Measurements from ENCODE around the gene NME4. TPM values are rescaled to one million over a fixed set of nuclear protein-coding genes. Genes with fewer than 3 reads are reported as not detected.

Gene NME4
- 175 and 182 TPM in 2 replicates for total RNA-seq

DNA sequence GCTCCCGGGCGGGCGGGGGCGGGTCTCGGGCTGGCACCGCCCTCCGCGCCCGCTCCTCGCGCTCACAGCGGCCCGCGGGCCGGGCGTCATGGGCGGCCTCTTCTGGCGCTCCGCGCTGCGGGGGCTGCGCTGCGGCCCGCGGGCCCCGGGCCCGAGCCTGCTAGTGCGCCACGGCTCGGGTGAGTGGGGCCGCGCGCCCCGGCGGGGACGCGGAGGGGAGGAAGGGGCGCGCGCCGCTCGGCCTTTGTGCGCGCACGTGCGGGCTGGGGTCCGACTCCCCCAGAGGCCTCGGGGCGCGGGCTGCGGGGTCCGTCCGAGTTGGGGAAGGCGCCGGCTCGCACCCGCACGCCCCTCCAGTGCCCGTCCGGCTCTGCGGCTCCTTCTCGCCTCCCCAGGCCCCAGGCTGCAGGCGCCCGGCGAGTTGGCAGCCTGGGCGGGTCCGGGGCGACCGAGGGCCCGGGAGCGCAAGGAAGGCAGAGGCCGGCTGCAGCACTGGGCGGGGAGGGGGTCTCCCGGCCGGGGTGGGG lies at the start of gene NME4:
TSS of gene NME4 (plus strand) at position 65 of the 527 bp plus-strand sequence. CDS start at position 89, 24 bp downstream.

DNA sequence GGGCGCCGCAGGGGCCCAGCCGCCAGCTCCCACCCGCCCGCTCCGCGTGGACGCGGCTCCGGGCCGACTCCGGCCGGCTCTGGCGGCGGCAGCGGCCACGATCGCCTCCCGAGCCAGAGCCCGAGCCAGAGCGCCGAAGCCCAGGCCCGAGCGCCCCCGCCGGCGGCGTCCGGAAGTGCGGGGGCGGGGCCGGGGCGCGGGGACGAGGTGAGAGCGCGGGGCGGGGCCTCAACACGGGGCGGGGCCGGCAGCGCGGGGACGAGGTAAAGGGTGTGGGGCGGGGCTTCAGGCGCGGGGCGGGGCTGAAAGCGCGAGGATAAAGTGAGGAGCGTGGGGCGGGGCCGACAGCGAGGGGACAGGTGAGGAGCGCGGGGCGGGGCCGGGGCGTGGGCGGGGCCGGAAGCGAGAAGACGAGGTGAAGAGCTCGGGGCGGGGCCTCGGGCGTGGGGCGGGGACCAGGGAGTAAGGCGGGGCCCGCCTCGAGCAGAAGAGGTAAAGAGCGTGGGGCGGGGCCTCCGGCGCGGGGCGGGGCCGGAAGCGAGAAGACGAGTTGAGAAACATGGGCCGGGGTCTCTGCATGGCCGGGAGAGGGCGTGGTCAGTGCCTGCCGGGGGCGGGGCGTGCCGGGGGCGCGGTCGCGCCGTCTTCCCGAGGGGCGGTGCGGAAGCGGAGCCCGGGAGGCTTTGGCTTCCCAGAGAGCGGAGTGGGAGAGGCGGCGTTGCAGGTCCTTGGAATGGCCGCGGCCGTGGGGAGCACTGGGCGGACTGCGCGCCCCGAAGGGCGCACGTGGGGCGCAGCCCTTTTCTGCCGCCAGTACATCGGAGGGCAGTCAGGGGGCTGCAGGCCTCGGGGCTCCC lies 44.2 kb upstream of the NME4 start, which contains the start of gene AXIN1:
TSS of gene AXIN1 (minus strand) at position 177 of the 857 bp plus-strand sequence. CDS start 5,698 bp downstream, outside the sequence.

DNA sequence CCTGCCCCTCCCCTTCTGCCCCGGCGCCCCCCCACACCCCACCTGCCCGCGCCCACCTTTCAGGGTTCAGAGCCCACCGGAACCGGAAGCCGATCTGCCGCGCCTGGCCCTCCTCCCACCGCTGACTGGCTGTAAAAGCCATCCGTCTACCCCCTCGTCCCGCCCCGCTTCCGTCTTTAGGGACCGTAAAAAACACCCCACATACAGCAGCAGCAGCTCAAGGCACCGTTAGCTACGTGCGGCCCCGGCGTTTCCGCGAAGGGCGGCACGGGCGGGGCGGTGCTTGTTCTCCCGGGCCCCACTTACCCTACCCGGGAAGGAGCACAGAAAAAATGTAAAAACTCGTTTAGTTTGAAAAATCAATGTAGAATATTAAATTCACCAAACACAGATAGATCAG lies 26.6 kb upstream of the NME4 start, which contains the start of gene MRPL28:
TSS of gene MRPL28 (minus strand) at position 96 of the 400 bp plus-strand sequence. CDS start 320 bp downstream, outside the sequence.

DNA sequence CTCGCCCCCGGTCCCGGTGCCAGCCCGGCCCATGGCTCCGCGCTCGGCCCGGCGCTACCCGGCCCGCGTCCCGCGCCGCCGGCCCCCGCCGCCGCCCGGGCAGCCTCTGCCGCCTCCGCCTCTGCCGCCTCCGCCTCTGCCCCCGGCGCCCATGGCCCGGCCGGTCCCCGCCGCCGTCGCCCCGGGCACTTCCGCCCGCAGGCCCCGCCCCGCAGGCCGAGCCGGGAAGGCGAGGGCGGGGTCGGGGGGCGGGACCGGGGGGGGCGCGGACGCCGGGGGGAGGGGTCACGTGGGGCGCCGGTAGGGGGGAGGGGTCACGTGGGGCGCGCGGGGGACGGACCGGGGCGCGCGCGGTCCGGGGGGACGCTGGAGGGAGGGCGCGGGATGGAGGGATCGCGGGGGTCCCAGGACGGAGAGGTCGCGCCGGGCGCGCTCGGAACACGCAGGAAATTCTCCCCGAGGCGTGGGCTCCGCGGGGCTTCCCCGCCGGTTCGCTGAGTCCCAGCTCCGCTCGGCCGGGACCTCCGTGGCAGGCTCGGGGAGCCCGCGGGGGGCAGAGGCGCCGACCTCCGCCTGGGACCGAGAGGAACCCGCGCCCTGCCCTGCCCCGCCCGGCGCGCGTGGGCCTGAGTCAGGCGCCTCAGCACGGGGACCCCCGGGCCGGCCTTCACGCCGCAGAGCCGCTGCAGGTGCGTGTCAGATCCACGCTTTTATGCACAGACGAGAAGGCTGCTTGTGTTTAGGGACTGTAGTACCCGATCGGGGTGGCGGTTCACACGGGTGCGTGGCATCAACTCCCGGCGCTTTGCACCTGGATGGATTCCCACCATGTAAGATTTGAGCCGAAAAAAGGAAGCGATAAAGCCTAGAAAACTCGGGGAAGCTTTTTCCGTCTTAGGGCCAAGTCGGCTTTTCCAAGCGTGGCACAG lies 14.9 kb upstream of the NME4 start, which contains the start of gene PGAP6:
TSS of gene PGAP6 (minus strand) at position 190 of the 929 bp plus-strand sequence. CDS start at position 33, 157 bp downstream.

DNA sequence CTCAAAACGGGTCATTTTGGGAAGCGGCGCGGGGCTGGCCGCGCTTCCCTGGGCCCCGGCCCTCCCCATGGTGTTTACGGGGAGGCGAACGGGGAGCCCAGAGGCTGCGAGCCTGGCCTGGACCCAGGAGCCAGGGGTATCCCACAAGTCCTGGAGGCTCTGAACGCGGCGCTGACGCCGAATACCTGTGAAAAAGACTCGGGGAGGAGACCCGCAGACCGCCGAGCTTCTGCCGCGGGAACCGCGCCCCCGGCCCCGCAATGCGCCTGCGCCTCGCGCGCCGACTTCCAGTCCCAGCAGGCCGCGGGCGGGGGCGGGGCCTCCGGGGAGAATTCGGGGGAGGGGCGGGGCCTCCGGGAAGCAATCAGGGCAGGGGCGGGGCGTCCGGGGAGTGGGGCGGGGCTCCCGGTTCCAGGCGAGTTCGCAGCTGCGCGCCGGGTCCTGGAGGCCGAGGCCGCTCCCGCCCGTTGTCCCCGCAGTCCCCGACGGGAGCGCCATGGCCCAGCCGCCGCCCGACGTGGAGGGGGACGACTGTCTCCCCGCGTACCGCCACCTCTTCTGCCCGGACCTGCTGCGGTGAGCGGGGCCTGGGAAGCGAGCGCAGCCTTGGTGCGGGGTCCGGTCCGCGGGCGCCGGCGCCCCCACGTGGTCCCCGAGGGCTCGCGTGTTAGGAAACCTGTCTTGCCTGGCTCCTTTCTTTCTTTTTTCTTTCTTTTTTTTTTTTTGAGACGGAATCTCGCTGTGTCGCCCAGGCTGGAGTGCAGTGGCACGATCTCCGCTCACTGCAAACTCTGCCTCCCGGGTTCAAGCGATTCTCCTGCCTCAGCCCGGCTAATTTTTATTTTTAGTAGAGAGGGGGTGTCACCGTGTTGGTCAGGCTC lies 4.7 kb downstream of the NME4 start, which contains the start of gene DECR2:
TSS of gene DECR2 (plus strand) at position 418 of the 881 bp plus-strand sequence. CDS start at position 497, 79 bp downstream.

DNA sequence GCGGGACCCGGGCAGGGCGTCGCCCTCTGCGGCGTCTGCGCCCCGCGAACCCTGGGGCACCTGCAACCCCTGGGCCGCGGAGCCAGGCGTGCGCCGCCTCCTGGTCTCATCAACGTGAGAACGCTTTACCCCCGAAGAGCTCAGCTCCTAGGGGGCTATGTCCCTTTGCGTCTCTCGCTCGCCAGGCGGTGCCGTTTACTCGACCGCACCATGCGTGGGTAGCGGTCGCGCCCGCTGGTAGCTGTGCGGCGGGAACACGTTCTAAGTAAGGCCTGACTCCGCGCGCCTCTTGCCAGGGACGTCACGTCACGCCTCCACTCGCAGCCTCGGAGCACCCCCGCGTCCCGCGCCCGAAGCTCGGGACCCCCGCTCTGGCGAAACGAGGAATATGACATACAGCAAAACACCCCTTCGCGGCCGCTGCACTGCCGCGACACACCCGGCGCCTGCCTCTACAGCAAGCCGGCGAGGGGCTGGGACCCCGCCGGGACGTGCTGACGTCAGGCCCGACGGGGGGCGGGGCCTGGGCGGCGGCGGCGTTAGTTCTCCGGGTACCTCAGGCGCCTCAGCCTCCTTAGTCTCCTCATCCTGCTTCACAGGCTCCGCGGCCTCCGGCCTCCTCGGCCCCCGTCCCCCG lies 28.2 kb downstream of the NME4 start, which contains the start of gene RAB11FIP3:
TSS of gene RAB11FIP3 (plus strand) at position 568 of the 637 bp plus-strand sequence. CDS start 358 bp downstream, outside the sequence.

Other genes starting within 250 kb of the NME4 start
- gene HBZ, start 244.6 kb upstream of the NME4 start, total RNA-seq: not detected in 2 replicates
- not detected in 2 replicates for gene HBM, start 231.2 kb upstream of the NME4 start, total RNA-seq
- gene HBA2, start 224.3 kb upstream of the NME4 start, total RNA-seq: not detected in 2 replicates
- 5.8 TPM in 1 of 2 replicates, not detected in the other for gene HBA1, start 220.5 kb upstream of the NME4 start, total RNA-seq
- not detected in 2 replicates for gene HBQ1, start 216.7 kb upstream of the NME4 start, total RNA-seq
- gene LUC7L, start 167.8 kb upstream of the NME4 start, total RNA-seq: 29.8 and 30.0 TPM in 2 replicates
- gene FAM234A, start 162.4 kb upstream of the NME4 start, total RNA-seq: 119 and 130 TPM in 2 replicates
- 4.9 and 5.2 TPM in 2 replicates for gene RGS11, start 121.3 kb upstream of the NME4 start, total RNA-seq
- gene ARHGDIG, start 116.6 kb upstream of the NME4 start, total RNA-seq: 2.2 and 2.3 TPM in 2 replicates
- gene PDIA2, start 114.0 kb upstream of the NME4 start, total RNA-seq: 0.18 and 0.32 TPM in 2 replicates
- 16.2 and 21.5 TPM in 2 replicates for gene AXIN1, start 44.5 kb upstream of the NME4 start, total RNA-seq
- gene MRPL28, start 26.7 kb upstream of the NME4 start, total RNA-seq: 59.8 and 94.1 TPM in 2 replicates
- gene PGAP6, start 15.2 kb upstream of the NME4 start, total RNA-seq: 40.1 and 47.3 TPM in 2 replicates
- gene DECR2, start 4.7 kb downstream of the NME4 start, total RNA-seq: 9.6 and 16.8 TPM in 2 replicates
- 32.1 and 33.0 TPM in 2 replicates for gene RAB11FIP3, start 28.4 kb downstream of the NME4 start, total RNA-seq
- 32.9 and 43.7 TPM in 2 replicates for gene CAPN15, start 130.5 kb downstream of the NME4 start, total RNA-seq
- gene PRR35, start 163.2 kb downstream of the NME4 start, total RNA-seq: not detected in 2 replicates
- gene NHLRC4, start 169.8 kb downstream of the NME4 start, total RNA-seq: 2.2 and 6.5 TPM in 2 replicates
- 22.4 and 30.7 TPM in 2 replicates for gene PIGQ, start 172.8 kb downstream of the NME4 start, total RNA-seq
- 11.6 and 18.6 TPM in 2 replicates for gene RAB40C, start 192.9 kb downstream of the NME4 start, total RNA-seq
- gene WFIKKN1, start 233.8 kb downstream of the NME4 start, total RNA-seq: under 0.01 TPM in 1 of 2 replicates, not detected in the other
- gene METTL26, start 239.1 kb downstream of the NME4 start, total RNA-seq: 119 and 170 TPM in 2 replicates
- gene MCRIP2, start 244.6 kb downstream of the NME4 start, total RNA-seq: 28.2 and 41.8 TPM in 2 replicates

Data from cardiac atrium fibroblast (primary cell).